ENCODE measurements around the gene CPNE8.

CPNE8 gene

DNA sequence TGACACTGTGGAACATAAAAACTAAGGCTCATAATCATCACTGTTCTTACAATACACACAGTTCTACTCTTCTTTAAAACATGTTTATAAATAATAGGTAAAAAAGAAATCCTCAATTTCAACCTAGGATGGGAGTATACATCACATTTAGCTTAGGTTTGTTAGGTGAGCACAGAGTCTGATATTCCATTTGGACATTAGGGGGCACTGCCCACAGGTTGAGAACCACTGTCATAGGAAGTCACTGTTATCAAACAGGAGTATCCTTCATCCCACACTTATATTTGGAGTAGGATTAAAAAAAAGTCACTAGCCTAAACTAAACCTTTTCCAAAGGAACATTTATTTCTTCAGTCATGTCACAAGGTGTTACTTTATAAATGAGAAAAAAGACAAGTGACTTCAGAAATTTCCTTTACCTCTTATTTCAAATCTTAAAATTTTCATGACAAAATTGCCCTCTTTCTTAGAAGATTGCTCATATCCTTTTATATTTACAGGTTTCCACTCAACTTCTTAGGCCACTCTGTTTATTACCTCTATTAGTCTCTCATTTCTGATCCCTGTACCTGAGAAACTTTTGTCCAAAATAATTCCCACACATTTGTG lies 240.6 kb downstream of the CPNE8 start:
- TF ChIP-seq TAF1 (IDR thresholded peaks at IDR 0.05; ENCODE audit: borderline replicate concordance, insufficient read depth, low read length) (no peak), SIN3A (IDR thresholded peaks at IDR 0.05; ENCODE audit: borderline replicate concordance, insufficient read depth, low read length) (no peak), POLR2AphosphoS5 (IDR thresholded peaks at IDR 0.05; ENCODE audit: low read depth, low read length) (no peak), FOXP2 (optimal IDR thresholded peaks at IDR 0.05; ENCODE audit: borderline replicate concordance, extremely low read depth, extremely low read length, insufficient read depth) (no peak)
- TF ChIP-seq, protein P1, sequence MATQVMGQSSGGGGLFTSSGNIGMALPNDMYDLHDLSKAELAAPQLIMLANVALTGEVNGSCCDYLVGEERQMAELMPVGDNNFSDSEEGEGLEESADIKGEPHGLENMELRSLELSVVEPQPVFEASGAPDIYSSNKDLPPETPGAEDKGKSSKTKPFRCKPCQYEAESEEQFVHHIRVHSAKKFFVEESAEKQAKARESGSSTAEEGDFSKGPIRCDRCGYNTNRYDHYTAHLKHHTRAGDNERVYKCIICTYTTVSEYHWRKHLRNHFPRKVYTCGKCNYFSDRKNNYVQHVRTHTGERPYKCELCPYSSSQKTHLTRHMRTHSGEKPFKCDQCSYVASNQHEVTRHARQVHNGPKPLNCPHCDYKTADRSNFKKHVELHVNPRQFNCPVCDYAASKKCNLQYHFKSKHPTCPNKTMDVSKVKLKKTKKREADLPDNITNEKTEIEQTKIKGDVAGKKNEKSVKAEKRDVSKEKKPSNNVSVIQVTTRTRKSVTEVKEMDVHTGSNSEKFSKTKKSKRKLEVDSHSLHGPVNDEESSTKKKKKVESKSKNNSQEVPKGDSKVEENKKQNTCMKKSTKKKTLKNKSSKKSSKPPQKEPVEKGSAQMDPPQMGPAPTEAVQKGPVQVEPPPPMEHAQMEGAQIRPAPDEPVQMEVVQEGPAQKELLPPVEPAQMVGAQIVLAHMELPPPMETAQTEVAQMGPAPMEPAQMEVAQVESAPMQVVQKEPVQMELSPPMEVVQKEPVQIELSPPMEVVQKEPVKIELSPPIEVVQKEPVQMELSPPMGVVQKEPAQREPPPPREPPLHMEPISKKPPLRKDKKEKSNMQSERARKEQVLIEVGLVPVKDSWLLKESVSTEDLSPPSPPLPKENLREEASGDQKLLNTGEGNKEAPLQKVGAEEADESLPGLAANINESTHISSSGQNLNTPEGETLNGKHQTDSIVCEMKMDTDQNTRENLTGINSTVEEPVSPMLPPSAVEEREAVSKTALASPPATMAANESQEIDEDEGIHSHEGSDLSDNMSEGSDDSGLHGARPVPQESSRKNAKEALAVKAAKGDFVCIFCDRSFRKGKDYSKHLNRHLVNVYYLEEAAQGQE (IDR thresholded peaks at IDR 0.05; ENCODE audit: insufficient read depth in 1 of 2, low read depth in 2 of 2, low read length in 2 of 2), result no peak

DNA sequence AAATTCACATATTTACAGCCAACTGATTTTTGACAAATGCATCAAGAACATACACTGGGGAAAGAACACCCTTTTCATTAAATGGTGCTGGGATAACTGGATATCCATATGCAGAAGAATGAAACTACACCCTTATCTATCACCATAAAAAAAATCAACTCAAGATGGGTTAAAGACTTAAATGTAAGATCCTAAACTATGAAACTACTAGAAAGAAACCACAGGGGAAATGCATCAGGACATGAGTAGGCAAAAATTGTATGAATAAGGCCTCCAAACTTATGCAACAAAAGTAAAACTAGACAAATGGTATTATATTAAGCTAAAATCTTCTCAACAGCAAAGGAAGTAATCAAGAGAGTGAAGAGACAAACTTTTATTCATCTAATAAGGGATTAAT lies 242.6 kb downstream of the CPNE8 start:
- TF ChIP-seq, protein P1 (IDR thresholded peaks at IDR 0.05; ENCODE audit: insufficient read depth in 1 of 2, low read depth in 2 of 2, low read length in 2 of 2), result no peak
- no peak for TF ChIP-seq FOXP2 (optimal IDR thresholded peaks at IDR 0.05; ENCODE audit: borderline replicate concordance, extremely low read depth, extremely low read length, insufficient read depth)
- TF ChIP-seq POLR2AphosphoS5 (IDR thresholded peaks at IDR 0.05; ENCODE audit: low read depth, low read length), result no peak
- TF ChIP-seq SIN3A (IDR thresholded peaks at IDR 0.05; ENCODE audit: borderline replicate concordance, insufficient read depth, low read length), result no peak
- TF ChIP-seq TAF1 (IDR thresholded peaks at IDR 0.05; ENCODE audit: borderline replicate concordance, insufficient read depth, low read length), result no peak

DNA sequence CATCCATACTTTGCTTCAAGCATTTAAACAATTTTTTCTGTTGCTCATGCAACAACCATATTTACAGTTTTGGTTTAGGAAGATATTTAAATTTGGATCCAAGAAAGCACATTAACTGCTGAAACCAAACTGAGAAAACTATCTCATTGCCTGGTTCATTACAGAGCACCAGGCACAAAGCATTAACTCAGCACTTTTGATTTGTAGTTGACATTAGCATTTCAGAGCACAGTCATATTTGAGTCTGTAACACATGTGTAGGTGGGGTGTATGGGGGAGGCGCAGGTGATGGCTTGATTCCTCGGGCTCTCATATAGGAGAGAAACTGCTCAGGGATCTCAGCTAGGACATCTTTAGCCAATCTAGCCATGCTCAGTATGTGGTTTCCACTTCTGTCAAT lies 251.7 kb downstream of the CPNE8 start:
- TF ChIP-seq, protein P1 (IDR thresholded peaks at IDR 0.05; ENCODE audit: insufficient read depth in 1 of 2, low read depth in 2 of 2, low read length in 2 of 2), result no peak
- TF ChIP-seq FOXP2 (optimal IDR thresholded peaks at IDR 0.05; ENCODE audit: borderline replicate concordance, extremely low read depth, extremely low read length, insufficient read depth), result no peak
- no peak for TF ChIP-seq POLR2AphosphoS5 (IDR thresholded peaks at IDR 0.05; ENCODE audit: low read depth, low read length)
- TF ChIP-seq TAF1 (IDR thresholded peaks at IDR 0.05; ENCODE audit: borderline replicate concordance, insufficient read depth, low read length), result no peak
- TF ChIP-seq SIN3A (IDR thresholded peaks at IDR 0.05; ENCODE audit: borderline replicate concordance, insufficient read depth, low read length), result no peak

DNA sequence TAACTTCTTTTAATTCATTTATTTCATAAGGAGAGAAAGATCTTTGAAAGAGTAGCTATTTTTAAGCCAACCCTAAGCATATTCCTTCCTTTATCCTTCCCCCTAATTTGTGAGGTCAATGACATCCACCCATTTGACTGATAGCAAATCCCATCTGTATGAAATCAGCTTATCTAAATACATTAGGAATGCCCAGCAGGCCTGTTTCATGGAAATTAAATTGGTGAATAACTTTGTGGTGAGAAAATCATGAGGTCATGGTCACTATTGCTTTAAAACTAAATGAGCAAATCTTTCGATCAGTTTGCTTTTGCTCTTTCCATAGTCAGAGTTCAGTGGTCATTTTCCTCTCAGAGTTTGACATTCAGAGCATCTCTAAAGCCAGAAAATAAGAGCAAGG lies 256.6 kb downstream of the CPNE8 start:
- TF ChIP-seq, protein P1 (IDR thresholded peaks at IDR 0.05; ENCODE audit: insufficient read depth in 1 of 2, low read depth in 2 of 2, low read length in 2 of 2), result no peak
- no peak for TF ChIP-seq FOXP2 (optimal IDR thresholded peaks at IDR 0.05; ENCODE audit: borderline replicate concordance, extremely low read depth, extremely low read length, insufficient read depth)
- TF ChIP-seq TAF1 (IDR thresholded peaks at IDR 0.05; ENCODE audit: borderline replicate concordance, insufficient read depth, low read length), result no peak
- no peak for TF ChIP-seq SIN3A (IDR thresholded peaks at IDR 0.05; ENCODE audit: borderline replicate concordance, insufficient read depth, low read length)
- TF ChIP-seq POLR2AphosphoS5 (IDR thresholded peaks at IDR 0.05; ENCODE audit: low read depth, low read length), result no peak

Measured in PFSK-1 (cell line).